8988T (cell line): ENCODE data around the gene CDC25B.

Experiments
- DNase-seq: peaks from one replicate; pipeline ENCODE4 v3.0.0; 2011

The CDC25B gene

DNA sequence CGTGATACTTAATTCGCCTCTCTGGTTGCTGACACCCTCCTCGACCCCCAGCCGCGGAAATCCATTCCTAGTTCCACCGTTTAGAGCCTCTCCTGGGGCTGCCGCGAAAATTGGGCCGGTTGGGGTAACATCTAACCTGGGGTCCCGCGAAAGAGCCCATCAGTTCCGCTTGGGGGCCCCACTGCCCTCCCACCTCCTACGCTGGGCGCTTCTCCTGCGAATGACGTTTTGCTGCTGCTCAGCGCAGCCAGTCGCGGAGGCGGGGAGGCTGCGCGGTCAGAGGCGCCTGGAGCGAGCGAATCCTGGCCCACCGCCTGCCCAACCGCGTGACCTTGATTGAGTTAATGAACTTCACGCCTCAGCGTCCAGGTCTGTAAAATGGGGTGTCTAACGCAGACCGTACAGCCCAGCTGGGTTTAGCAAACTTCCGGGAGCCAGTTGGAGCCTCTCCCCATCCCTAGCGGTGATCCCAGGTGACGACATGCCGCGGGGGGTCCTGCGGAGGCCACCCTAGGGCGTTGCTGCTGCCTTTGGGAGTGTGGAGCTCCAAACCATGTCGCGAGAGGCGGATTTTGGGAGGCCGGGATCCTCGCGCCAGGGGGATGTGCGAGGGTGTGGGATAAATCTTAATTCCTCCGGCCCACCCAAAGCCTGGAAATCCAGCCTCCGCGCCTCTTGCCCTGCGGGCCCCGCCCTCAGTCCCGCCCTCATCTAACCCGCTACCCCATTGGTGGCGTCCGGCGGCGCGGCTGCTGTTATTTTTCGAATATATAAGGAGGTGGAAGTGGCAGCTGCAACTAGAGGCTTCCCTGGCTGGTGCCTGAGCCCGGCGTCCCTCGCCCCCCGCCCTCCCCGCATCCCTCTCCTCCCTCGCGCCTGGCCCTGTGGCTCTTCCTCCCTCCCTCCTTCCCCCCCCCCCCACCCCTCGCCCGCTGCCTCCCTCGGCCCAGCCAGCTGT, at the start of gene CDC25B:
TSS of gene CDC25B (plus strand) at position 800 of the 958 bp plus-strand sequence. CDS start 222 bp downstream, outside the sequence.
- peak; percentile 85 for DNase-seq

DNA sequence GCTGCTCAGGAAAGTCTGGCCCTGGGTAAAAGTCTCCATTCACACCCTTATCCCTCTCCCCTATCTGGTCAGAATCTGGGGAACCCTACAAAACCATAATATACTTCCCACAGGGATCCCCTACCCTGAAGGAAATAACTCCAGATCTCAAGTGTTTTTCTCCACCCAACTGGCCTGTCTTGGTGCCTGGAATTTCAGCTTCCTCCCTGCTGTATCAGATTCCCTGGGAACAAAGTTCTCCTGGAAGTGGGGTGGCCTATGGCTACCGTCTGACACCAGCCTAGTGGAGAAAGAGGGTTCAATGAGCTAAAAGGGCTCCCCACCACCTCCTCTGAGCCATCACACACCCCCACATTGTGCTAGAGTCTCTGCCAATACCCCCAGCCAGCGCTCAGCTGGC, 48.6 kb upstream of the CDC25B start:
- DNase-seq: no peak

- no peak for DNase-seq
These were observed 48.0 kb upstream of the CDC25B start for GRCh38 chr20:3748073-3748472.

DNA sequence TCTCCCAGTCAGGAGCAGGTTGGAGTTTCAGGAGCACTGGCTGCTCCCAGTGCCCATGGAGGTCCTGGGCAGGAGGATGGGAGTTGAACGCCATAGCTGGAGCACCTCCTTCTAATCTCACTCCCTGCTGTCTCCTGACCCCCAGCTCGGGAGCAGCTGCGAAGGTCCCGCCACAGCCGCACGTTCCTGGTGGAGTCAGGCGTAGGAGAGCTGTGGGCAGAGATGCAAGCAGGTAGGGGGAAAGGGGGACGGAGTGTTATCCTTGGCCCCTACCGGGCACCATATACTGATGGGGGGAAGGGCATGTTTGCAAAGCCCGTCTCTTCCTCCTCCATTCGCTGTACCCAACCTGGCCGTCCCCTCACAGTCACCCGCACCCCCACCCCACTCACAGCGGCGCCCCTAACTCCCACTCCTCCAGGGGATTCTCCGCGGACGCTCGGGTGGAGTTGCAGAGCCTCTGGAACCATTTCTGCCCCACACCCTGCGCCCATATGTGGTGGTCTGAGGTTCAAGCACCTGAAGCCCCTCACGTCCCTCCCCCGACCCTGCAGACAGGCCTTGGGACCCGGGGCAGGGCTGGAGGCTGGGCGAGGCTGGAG, 46.9 kb upstream of the CDC25B start:
- DNase-seq: peak; percentile 32

GRCh38 chr20:3749689-3750531, 46.2 kb upstream of the CDC25B start:
- DNase-seq: peak; percentile 97

DNA sequence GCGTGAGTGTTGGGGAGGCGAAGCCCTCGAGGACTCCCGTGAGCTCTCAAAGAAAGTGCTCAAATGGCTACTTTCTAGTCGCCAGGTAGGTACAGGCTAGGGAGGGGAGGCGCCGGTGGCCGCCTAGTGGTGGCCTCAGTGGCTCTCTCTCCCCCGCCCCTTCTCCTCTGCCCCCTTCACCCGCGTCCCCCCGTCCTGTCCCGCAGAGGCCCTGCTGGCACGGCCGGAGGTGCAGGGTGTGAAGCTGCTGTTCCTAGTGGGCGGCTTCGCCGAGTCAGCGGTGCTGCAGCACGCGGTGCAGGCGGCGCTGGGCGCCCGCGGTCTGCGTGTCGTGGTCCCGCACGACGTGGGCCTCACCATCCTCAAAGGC, 44.8 kb upstream of the CDC25B start:
- no peak for DNase-seq

- no peak for DNase-seq
These were observed 44.3 kb upstream of the CDC25B start for GRCh38 chr20:3751675-3752385.

DNA sequence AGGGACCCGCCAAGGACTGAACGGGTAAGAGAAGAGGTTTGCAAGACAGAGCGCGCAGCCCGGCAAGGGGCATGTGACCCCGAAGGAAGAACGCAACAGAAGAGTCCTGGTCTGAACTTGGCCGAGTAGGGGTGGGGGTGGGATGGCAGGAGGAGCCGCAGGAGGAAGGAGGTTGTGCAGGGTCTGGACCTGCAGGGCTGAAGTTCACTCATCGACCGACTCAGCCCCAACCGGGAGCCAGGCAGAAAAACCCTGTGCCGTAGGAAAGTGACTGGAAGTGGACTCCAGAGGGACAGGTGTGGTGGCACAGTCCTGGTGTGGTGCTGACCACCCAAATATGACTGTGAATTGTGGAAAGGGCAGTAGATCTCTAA, 43.7 kb upstream of the CDC25B start:
- no peak for DNase-seq

DNA sequence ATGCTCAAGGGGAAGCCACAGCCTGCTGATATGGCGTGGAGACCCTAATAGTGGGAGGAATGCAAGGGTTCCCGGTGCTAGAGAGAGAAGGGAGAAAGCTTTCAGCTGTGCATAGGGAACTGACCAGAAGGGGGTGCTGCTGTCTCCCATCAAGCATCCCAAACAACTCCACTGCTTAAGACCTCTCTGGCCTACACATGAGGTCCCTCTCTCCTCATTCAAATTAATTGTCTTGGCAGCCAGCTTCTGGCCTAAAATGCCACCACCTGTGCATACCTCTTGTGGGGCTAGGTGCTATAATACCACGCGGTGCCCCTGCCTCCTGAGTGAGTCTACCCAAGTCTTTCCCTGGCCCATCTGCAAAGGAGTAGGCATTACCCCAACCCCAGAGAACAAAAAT, 43.0 kb upstream of the CDC25B start:
- peak; percentile 94 for DNase-seq

DNA sequence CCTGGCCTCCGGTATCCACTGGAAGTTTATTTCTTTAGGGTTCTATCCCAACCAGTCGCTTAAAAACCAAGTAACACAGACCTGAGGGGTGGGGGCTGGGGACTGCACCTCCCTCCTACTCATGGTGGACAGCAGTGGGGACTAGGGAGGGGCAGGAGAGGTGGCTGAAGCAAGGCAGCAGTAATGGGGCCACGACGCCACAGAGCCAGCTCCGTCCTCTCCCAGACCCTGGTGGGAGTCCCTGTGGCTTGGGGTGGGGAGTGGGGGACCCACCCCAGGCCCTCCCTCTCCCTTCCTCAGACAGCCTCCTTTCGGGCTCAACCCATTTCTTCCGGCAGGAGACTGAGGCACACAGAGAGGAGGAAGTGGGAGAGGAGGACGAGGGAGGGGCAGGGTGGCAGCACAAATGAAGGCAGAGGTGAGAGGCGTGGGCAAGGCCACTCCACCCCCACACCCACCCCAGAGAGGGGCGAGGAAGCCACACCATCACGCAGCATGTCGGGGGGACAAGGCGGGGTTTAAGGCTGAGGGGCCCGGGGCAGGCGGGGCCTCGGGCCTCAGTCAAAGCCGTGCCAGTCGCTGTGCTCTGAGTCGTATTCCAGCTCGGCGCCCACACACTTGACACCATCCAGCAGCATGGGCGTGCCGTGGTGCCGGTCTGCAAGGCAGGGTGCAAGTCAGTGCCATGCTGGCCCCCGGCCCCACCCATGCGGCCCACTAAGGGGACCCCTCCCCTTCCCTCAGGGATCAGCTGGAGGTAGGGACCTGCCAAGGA, 42.4 kb upstream of the CDC25B start:
- DNase-seq: no peak

- no peak for DNase-seq
These were observed 41.9 kb upstream of the CDC25B start for GRCh38 chr20:3754276-3754630.

GRCh38 chr20:3755269-3755668, 40.8 kb upstream of the CDC25B start:
- no peak for DNase-seq

- DNase-seq: no peak
These were observed 40.2 kb upstream of the CDC25B start for GRCh38 chr20:3755814-3756480.

DNA sequence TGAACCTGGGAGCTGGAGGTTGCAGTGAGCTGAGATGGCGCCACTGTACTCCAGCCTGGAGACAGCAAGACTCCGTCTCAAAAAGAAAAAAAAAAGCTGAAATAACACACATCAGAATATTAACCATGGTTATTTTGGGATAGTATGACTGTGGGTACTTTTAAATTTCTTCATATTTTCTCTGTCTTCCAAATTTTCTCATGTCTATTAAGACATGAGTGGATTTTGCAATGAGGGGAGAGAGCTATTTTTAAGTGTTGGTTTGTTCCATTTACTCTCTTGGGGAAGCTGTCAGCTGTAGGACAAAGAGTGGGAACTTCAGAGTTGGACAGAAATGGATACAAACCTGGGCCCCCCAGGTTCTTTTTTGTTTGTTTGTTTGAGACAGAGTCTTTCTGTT, 38.8 kb upstream of the CDC25B start:
- no peak for DNase-seq

DNA sequence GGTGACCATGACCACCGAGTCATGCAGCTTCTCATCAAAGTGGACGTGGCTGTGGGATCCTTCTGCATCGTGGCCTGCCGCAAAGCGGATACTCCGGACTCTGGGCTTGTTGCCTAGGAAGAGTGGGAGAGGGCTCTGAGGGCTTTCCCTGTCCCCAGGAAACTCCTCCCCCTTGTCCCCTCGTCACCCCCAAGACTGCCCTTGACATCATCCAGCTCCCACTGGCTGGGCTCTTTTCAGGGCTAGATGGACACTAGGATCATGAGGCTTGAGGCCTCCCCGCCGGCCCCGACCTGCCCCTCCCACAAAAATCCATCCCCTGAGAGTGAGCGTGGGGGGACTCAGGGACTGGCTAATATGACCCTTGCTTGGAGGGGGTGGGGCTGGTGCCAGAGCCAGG, 37.5 kb upstream of the CDC25B start:
- DNase-seq: no peak

GRCh38 chr20:3759316-3759823, 36.7 kb upstream of the CDC25B start:
- no peak for DNase-seq

GRCh38 chr20:3759884-3760283, 36.2 kb upstream of the CDC25B start:
- no peak for DNase-seq

DNA sequence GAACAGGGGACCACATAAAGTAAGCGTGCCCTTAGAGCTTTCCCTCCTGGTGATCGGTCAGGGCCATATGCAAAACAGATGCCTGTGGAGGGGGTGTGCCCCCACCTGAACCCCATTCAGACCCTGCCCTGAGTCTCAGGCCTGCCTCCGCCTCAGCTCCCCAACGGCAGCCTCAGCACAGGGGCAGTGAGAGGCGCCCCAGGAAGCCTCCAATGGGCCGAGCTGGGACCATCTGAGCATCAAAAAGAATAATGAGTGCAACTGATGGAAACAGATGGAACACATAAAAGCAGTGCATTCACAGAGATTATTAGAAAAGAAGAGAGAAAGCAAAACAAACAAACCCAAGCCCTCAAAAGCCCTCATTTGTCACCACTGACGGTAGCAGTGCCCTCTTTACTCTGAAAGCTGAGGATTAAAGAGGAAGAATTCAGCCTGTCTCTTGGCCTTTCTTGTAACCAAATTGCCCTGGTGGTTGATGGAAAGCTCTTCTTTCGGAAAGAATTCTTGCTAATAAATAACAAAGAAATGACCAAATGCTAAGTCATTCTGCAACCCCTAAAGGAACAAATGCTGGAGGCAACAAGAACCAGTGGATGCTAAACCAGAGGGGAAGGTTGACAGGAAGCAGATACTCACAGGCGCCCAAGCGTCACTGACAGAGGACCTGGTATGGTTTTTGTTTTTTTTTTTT, 35.3 kb upstream of the CDC25B start:
- DNase-seq: no peak

DNA sequence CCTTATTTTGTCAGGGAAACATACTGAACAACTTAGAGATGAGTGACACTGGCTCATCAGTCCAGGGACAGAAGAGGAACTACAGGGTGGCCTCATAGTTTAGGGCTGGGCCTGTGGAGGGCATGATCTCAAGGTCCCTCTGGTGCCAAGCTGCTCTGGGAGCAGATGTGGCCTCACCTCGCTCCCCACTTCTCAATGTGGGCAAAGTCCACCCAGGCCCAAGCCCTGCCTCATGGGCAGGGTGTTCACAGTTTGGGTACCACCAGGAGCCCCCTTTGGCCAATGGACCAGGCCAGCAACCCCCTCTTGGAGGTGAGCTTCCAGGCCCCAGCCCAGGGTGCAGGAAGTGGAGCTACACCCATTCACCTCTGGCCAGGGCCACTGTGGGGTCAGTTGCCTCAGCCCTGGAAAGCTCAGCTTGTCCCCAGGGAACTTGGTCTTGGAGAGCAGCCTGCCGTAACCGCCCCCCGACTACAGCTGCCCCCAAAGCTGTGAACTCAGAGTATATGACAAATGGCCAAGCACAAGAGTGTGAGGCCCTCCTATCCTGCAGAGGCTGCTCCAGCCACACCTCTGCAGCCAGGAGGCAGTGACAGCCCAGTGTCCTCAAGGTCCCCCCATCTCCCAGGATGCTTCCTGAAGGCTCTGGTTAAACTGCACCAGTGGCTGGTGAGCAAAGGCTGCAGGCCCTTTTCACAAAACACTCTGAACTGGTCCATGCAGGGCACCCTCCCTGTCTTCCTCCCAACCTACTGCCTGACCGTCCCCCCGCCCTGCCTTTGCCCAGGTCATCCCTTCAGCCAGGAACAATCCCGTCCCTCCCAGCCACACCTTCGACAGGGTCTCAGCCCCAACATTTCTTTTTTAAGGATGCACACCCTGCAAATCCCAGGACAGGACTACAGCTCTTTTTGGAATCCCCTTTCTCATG, 32.2 kb upstream of the CDC25B start:
- DNase-seq: no peak

DNA sequence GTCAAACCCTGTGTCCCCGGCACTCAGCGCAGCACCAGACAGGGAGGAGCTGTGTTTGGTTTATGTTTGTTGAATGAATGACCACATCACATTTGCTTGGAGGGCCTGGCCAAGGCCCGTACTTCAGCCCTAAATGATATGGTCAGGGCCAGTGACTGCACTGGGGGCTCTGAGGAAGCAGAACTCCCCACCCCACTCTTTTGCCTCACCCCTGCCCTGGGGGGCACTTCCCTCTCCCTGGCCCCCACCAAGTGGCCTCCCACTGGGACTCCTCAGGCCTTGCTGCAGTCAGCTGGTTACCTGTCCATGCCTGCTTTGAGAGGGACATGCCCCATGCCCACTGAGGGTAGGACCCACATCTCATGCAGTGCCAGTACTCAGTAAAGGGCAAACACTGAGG, 31.5 kb upstream of the CDC25B start:
- no peak for DNase-seq
